Adrenal gland (tissue), 5 donors: ENCODE data around the gene URB2.

Source experiments
- POLR2A ChIP-seq, 2 donors: fragments of 450-650 bp; IDR thresholded peaks; one replicate each; pipeline ENCODE4 v1.6.1; 2017; ENCODE audit warnings: antibody characterized with exemption in 2 of 2, mild to moderate bottlenecking in 2 of 2, moderate library complexity in 1 of 2
- TF ChIP-seq, protein P1 (sequence below), 6 experiments: fragments of 450-650 bp in 4 of 6; fragments of 200-600 bp in 2 of 6; sonication (generic) in 1 of 6; IDR thresholded peaks; 1 replicate in 5 of 6; 2 replicates in 1 of 6; pipeline versions ENCODE4 v1.5.1 to v1.8.0; 2016 to 2021; ENCODE audit warnings: antibody characterized with exemption in 6 of 6, mild to moderate bottlenecking in 2 of 6, moderate library complexity in 1 of 6
- donor health status: DM: no; HTN: no; CAD: no.

DNA sequence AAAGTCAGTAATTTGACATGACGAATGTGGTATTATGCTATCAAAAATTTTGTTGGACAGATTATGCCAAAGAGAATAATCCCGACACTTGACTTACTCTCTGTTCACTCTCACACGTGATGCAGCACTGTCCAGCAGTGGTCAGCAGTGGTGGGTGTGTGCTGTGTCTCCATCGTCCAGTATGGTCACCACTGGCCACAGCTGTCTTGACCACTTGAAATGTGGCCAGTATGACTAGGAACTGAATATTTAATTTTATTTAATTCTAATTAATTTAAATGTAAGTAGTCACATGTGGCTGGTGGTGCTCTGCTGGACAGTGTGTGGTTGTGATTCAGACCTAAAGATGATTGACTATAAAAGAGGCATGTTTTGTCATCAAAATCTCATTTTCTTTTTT is 24.0 kb downstream of the URB2 start:
- TF ChIP-seq, protein P1, sequence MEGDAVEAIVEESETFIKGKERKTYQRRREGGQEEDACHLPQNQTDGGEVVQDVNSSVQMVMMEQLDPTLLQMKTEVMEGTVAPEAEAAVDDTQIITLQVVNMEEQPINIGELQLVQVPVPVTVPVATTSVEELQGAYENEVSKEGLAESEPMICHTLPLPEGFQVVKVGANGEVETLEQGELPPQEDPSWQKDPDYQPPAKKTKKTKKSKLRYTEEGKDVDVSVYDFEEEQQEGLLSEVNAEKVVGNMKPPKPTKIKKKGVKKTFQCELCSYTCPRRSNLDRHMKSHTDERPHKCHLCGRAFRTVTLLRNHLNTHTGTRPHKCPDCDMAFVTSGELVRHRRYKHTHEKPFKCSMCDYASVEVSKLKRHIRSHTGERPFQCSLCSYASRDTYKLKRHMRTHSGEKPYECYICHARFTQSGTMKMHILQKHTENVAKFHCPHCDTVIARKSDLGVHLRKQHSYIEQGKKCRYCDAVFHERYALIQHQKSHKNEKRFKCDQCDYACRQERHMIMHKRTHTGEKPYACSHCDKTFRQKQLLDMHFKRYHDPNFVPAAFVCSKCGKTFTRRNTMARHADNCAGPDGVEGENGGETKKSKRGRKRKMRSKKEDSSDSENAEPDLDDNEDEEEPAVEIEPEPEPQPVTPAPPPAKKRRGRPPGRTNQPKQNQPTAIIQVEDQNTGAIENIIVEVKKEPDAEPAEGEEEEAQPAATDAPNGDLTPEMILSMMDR (IDR thresholded peaks at IDR 0.05), result no peak
- no peak for TF ChIP-seq POLR2A (IDR thresholded peaks at IDR 0.05)
